BJ (cell line): ENCODE data around the gene DNAJC5G. TPM values are rescaled to one million over a fixed set of nuclear protein-coding genes. Genes with fewer than 3 reads are reported as not detected.

Experiments used
- CTCF ChIA-PET: fragments of 350-600 bp; formaldehyde crosslinking; extraction: SDS; loops from one replicate; lab custom pipeline; 2021; ENCODE audit warnings: antibody characterized with exemption, inconsistent platforms; lab: Yijun Ruan, JAX
- POLR2A ChIA-PET: fragments of 300-600 bp; sonication (Branson Sonifier 250); formaldehyde crosslinking; extraction: SDS; loops from one replicate; lab custom pipeline; 2021; ENCODE audit warnings: antibody characterized with exemption; lab: Charles Lee
- DNase-seq: peaks from one replicate; pipeline ENCODE4 v3.0.0-alpha.2; 2011; ENCODE audit warnings: low read depth
- H3K27me3 ChIP-seq: 2 replicates; pipeline ENCODE4 v1.6.0; 2011; ENCODE audit warnings: low read length; ENCODE audit not compliant: control insufficient read depth, insufficient read depth
- H3K36me3 ChIP-seq: 2 replicates; pipeline ENCODE4 v1.5.1; 2011; ENCODE audit warnings: low read length; ENCODE audit not compliant: control insufficient read depth, insufficient read depth
- H3K4me3 ChIP-seq: 2 replicates; pipeline ENCODE4 v1.5.1; 2011; ENCODE audit warnings: low read depth, mild to moderate bottlenecking, control low read depth, low read length
- polyA plus RNA-seq: library from polyadenylated mRNA; depleted of rRNA; stranded (reverse); fragments of >200 nt; gene quantifications from 2 replicates; pipeline ENCODE4 v1.2.3, GENCODE V29; 2011
- TF ChIP-seq, protein P1 (sequence below): IDR thresholded peaks from 2 replicates; pipeline ENCODE4 v1.5.1; 2011; ENCODE audit warnings: low read depth, mild to moderate bottlenecking, control low read depth, inconsistent platforms, low read length, moderate library complexity; ENCODE audit not compliant: insufficient read depth

Gene DNAJC5G
- polyA plus RNA-seq, 1 experiment, result not detected

DNA sequence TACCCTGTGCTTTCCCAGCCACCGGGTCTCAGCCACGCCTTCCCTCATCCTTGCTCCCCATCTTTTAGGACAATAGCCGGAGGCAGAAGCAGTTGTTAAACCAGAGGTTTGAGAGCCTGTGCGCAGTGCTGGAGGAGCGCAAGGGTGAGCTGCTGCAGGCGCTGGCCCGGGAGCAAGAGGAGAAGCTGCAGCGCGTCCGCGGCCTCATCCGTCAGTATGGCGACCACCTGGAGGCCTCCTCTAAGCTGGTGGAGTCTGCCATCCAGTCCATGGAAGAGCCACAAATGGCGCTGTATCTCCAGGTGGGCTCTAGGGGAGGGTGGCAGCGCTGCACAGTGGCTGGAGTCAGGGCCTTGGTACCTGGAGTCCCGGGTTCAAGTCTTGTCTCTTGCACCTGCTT, 30.3 kb downstream of the DNAJC5G start:
- Histone ChIP-seq H3K4me3 (no peak overlapping the region), H3K36me3 (0 out of 2 replicates have a peak, but pooled peaks cover 1% of the 10 kb centered on the region), H3K27me3 (peaks cover 18% of the 10 kb centered on the region)
- no peak for DNase-seq
- POLR2A ChIA-PET, result no interaction called here
- TF ChIP-seq, protein P1, sequence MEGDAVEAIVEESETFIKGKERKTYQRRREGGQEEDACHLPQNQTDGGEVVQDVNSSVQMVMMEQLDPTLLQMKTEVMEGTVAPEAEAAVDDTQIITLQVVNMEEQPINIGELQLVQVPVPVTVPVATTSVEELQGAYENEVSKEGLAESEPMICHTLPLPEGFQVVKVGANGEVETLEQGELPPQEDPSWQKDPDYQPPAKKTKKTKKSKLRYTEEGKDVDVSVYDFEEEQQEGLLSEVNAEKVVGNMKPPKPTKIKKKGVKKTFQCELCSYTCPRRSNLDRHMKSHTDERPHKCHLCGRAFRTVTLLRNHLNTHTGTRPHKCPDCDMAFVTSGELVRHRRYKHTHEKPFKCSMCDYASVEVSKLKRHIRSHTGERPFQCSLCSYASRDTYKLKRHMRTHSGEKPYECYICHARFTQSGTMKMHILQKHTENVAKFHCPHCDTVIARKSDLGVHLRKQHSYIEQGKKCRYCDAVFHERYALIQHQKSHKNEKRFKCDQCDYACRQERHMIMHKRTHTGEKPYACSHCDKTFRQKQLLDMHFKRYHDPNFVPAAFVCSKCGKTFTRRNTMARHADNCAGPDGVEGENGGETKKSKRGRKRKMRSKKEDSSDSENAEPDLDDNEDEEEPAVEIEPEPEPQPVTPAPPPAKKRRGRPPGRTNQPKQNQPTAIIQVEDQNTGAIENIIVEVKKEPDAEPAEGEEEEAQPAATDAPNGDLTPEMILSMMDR, result no peak
- CTCF ChIA-PET, result interaction anchor here (0.9 to 4.0 kb wide), 7 partner anchors 9 to 57 kb away, joined by 3 to 43 read pairs (median 3); partner anchors contain the start of gene TRIM54

DNA sequence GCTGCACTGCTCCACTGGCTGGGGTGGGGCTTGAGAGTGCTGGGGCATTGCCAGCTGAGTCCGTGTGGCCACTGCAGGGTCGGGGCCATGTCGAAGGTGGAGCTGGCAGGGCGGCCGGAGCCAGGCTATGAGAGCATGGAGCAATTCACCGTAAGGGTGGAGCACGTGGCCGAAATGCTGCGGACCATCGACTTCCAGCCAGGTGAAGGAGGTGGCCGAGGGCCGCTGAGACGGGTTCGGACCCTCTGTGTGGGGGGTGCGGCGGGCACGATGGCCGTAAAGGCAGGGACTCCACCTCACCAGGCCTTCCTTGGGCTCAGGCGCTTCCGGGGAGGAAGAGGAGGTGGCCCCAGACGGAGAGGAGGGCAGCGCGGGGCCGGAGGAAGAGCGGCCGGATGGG, 30.9 kb downstream of the DNAJC5G start:
- Histone ChIP-seq H3K36me3 (peaks cover 1% of the 10 kb centered on the region; the same call in 1 of the 2 replicates), H3K27me3 (peaks cover 18% of the 10 kb centered on the region), H3K4me3 (no peak overlapping the region)
- ChIA-PET CTCF (interaction anchor here (0.9 to 1.8 kb wide), 4 partner anchors 9 to 25 kb away, joined by 3 to 5 read pairs (median 3); partner anchors contain the start of gene TRIM54), POLR2A (no interaction called here)
- TF ChIP-seq, protein P1, result no peak
- DNase-seq, result no peak

DNA sequence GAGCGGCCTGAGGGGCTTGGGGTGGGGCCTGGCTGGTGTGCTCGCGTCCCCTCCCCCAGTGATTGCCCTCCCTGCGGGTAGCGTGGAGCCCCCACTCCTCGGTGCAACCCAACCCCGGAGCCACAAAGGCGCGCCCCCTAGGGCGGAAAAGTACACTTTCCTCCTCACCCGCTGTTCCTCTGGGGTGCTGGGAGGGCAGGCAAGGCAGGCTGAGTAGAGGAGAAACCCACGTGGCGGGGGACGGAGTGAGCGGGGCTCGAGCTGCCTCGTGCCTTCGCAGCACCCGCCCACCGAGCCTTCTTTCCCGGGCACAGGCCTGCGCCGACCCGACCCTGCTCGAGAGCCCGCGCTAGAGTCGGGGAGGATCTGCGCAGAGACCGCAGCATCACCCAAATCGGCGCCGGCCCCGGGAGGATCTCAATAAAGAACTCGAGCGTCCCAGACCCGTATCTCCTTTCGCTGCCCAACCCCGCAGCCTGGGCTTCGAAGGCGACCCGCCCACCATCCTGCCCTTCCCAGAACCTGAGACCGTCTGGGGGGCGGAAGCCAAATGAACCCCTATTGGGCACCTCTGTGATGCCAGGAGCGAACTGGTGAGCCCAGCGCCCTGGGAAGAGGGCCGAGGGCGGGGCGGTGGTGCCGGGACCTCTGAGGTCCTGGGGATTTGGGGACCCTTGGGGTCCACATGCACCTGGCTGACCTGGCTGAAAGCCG, 31.5 kb downstream of the DNAJC5G start:
- no peak for DNase-seq
- POLR2A ChIA-PET, result no interaction called here
- Histone ChIP-seq H3K27me3 (peaks cover 18% of the 10 kb centered on the region), H3K36me3 (peaks cover 5% of the 10 kb centered on the region), H3K4me3 (no peak overlapping the region)
- CTCF ChIA-PET, result interaction anchor here (0.9 to 1.8 kb wide), 2 partner anchors 10 to 26 kb away, joined by 3 to 5 read pairs; partner anchors contain the start of gene TRIM54
- TF ChIP-seq, protein P1, result no peak

DNA sequence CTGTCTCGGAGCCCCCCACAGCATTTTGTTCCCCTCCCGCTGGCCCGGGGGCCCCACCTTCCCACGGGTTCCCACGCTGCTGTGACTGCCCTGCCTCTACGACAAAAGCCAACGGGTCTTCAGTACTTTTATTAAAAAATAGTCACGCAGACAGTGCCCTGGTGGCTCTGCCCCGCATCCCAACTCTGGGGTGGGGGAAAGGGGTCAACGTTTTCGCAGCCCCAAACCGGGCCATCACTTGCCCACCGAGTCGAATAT, 32.0 kb downstream of the DNAJC5G start:
- POLR2A ChIA-PET, result no interaction called here
- TF ChIP-seq, protein P1, result no peak
- Histone ChIP-seq H3K4me3 (no peak overlapping the region), H3K27me3 (peaks cover 18% of the 10 kb centered on the region), H3K36me3 (peaks cover 6% of the 10 kb centered on the region)
- CTCF ChIA-PET, result interaction anchor here (1.8 kb wide), 1 partner anchor 26 kb away, joined by 5 read pairs; the partner anchor contains the start of gene TRIM54
- no peak for DNase-seq

DNA sequence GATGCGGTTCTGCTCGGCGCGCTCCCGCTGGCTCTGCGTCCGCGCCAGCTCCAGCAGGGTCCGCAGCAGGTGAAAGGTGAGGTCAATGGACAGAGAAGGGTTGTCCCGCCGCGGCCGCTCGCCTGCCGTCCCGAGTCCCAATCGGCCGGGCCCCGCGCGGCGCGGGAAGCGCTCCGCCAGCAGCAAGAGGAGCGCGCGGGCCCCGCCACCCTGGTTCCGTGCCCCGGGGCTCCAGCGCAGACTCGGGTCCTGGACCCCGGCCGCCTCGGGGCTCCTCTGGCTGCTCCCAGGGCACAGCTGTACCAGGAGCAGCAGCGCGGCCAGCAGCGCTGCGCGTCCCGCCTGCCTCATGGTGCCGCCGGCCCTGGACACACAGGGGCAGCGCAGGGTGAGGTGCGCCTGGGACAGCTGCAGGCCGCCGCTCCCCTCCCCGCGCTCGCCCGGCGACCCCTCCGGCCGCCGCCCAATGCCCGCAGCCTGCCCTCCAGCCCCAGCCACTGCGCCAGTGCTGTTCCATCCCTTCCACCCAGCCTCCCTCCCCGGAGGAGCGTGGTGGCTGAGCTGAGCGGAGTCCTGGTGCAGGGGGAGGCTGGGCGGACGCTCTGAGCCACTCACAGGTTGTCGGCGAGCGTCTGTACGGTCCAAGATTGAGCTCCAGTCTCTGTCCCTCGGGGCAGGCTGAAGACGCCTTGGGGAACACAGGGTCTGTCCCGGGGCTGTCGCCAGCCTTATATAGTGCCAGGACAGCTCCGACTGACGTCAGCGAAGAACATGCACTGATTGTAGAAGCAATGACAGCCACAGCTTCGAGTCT, 32.5 kb downstream of the DNAJC5G start:
- TF ChIP-seq, protein P1, result no peak
- ChIA-PET CTCF (no interaction called here), POLR2A (no interaction called here)
- H3K36me3 ChIP-seq, result peaks cover 6% of the 10 kb centered on the region
- peaks cover 18% of the 10 kb centered on the region for H3K27me3 ChIP-seq
- no peak for DNase-seq
- H3K4me3 ChIP-seq, result no peak overlapping the region
